Measurements from ENCODE around the gene PNKD. TPM values are rescaled to one million over a fixed set of nuclear protein-coding genes. Genes with fewer than 3 reads are reported as not detected.

Gene PNKD
- total and polyA plus RNA-seq, 11 donors = 53.8 to 146 (median 72.5) TPM

DNA sequence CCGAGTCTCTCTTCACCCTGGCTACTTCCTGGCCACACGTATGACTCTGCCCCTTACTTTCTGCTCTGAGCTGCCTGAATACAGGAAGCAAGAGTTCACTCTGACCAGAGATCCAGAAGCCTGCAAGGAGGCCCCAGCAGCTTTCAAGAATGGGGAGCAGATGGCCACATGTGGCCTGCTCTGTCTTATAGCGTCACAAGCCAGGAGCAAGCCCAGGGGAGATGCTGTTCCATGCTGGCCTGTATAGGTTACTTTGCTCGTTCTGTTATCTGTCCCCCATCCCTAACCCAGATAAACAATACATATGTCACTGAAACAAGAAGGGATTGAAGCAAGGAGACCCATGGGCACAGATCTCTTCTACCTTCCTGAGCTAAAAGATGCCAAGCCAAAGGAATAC lies 4.3 kb downstream of the PNKD start:
- no peaks in the 10 kb centered on the region for H3K27me3 ChIP-seq
- H3K4me1 ChIP-seq = peaks cover 0 to 62% (median 29%) of the 10 kb centered on the region in 12 donors
- peak overlapping the region in 8 of 12 donors; percentile 9 to 84 (median 26) for H3K27ac ChIP-seq

DNA sequence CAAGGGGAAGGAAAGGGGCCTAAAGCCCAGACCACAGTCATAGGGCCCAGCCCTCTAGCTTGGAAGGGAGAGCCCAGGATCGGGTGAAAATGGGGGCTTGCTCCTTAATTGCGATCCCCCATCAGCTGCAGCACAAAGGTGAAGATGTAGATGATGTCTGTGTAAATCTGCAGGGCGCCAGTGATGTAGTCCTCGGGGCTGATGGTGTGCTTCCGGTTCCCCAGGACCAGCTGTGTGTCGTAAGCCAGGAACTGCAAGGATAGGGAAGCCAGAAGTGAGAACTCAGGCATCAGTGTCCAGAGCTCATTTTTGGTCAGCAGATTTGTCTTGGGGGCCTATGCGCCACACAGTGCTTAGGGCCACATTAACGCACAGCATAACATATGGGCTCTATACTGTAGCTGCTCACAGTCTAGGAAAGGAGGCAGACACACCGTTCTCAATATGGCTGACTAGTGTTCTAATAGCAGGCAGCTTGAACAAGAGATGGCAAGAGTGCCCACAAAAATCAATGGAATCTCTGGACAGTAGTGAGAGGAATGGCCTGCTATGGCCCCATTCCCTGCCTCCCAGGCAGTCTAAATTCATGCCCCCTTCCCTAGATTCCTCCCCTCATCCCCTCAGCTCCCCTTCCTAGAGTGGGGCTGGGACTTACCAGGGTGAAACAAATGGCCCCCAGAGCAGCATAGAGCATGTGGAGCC lies 5.2 kb downstream of the PNKD start:
- intact Hi-C loops (cut with DNase I) = loop anchor here in 1 of 10 donors (10.0 kb wide), 1 partner anchor 369 kb away; no protein-coding TSS in a partner anchor
- DNase-seq = no peak
- peaks cover 2 to 77% (median 70%) of the 10 kb centered on the region in 9 donors for H3K36me3 ChIP-seq

More for the DNA sequence above, 4.3 kb downstream of the PNKD start:
- TF ChIP-seq CTCF (IDR thresholded peaks at IDR 0.05) (no peak), POLR2A (IDR thresholded peaks at IDR 0.05) (no peak)
- DNase-seq = no peak
- ATAC-seq = no peak
- Histone ChIP-seq H3K36me3 (peaks cover 2 to 68% (median 61%) of the 10 kb centered on the region in 9 donors), H3K9me3 (no peaks in the 10 kb centered on the region), H3K4me3 (no peak overlapping the region)
- intact Hi-C loops (cut with DNase I) = loop anchor here in 4 of 10 donors (5.0 to 10.0 kb wide), 3 partner anchors 87 to 370 kb away; partner anchors contain the start of gene CTDSP1 (in 3 of the 4)
- WGBS, 4 donors = 54 to 77% (median 60%) methylated on average over 4 of the region's 4 CpGs

DNA sequence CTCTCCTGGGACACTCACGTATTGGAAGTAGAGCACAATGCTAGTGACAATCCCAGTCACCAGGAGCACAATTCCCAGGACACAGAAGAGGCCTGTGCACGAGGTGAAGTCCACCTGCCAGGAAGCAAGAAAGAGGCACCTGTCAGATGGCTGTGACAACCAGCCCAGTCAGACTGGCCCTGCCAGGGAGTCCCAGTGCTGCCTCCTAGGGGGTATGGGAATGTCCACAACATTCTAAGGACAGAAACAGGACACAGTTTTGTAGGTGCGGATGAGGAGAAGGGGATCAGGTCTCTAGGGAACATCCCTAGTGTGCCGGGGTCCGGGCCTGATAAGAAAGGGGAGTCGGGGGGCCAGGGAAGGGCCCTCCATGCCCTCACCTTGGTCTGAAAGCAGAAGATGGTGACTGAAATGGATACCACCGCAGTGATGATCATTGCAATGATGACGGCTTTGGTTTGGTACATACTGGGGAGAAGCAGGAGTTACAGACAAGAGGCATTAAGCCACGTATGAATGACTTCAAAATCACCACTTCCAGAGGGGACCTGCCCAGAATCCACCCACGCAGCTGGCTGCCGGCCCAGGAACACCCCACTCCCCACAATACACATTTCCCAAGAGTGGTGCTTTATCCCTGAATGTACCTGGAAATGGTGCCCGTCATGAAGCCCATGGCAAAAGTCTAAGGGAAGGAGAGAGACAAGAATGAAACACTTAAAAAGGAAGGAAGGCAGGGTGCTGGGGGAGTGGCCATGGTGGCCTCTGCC lies 6.9 kb downstream of the PNKD start:
- H3K36me3 ChIP-seq = peaks cover 2 to 94% (median 83%) of the 10 kb centered on the region in 9 donors
- H3K27me3 ChIP-seq = no peaks in the 10 kb centered on the region
- H3K4me1 ChIP-seq = peaks cover 0 to 57% (median 25%) of the 10 kb centered on the region in 12 donors
- no peak overlapping the region for H3K4me3 ChIP-seq
- no peaks in the 10 kb centered on the region for H3K9me3 ChIP-seq
- TF ChIP-seq POLR2A (IDR thresholded peaks at IDR 0.05) = no peak
- TF ChIP-seq CTCF (IDR thresholded peaks at IDR 0.05) = peak in 1 of 12 donors; percentile 8
- ATAC-seq (no peak), DNase-seq (peak in 1 of 5 donors; percentile 11)
- intact Hi-C loops (cut with DNase I) = loop anchor here in 1 of 10 donors (10.0 kb wide), 1 partner anchor 368 kb away; no protein-coding TSS in a partner anchor
- 68 to 79% (median 73%) methylated on average over 12 of the region's 12 CpGs for WGBS, 4 donors
- no peak overlapping the region for H3K27ac ChIP-seq

More for the DNA sequence above, 5.2 kb downstream of the PNKD start:
- WGBS, 4 donors = 77 to 93% (median 86%) methylated on average over 8 to 9 of the region's 9 CpGs
- Histone ChIP-seq H3K4me1 (peaks cover 0 to 61% (median 29%) of the 10 kb centered on the region in 12 donors), H3K9me3 (no peaks in the 10 kb centered on the region), H3K27ac (peak overlapping the region in 5 of 12 donors; percentile 9 to 84 (median 31)), H3K4me3 (no peak overlapping the region), H3K27me3 (no peaks in the 10 kb centered on the region)
- no peak for TF ChIP-seq POLR2A (IDR thresholded peaks at IDR 0.05)
- TF ChIP-seq CTCF (IDR thresholded peaks at IDR 0.05) = no peak
- ATAC-seq = no peak

GRCh38 chr2:218277921-218278320 lies 7.6 kb downstream of the PNKD start:
- intact Hi-C loops (cut with DNase I) = loop anchor here in 1 of 10 donors (10.0 kb wide), 1 partner anchor 367 kb away; no protein-coding TSS in a partner anchor
- 70 to 95% (median 86%) methylated on average over 7 of the region's 7 CpGs for WGBS, 4 donors
- Histone ChIP-seq H3K27ac (no peak overlapping the region), H3K4me1 (peaks cover 0 to 57% (median 26%) of the 10 kb centered on the region in 12 donors), H3K4me3 (no peak overlapping the region), H3K9me3 (no peaks in the 10 kb centered on the region), H3K36me3 (peaks cover 2 to 100% (median 83%) of the 10 kb centered on the region in 9 donors), H3K27me3 (no peaks in the 10 kb centered on the region)
- ATAC-seq (no peak), DNase-seq (peak in 1 of 5 donors; percentile 8)
- no peak for TF ChIP-seq CTCF (IDR thresholded peaks at IDR 0.05)

All from heart left ventricle (tissue), 16 donors.